HepG2 (cell line): ENCODE measurements around the gene PPP1R14D. TPM values are rescaled to one million over a fixed set of nuclear protein-coding genes. Genes with fewer than 3 reads are reported as not detected.

Experiments
- ARNTL ChIP-seq: sonication (generic); formaldehyde crosslinking; IDR thresholded peaks from 2 replicates; pipeline ENCODE4 v1.4.0; 2020; ENCODE audit warnings: mild to moderate bottlenecking, missing genetic modification reagents
- GZF1 ChIP-seq: sonication (generic); formaldehyde crosslinking; IDR thresholded peaks from 2 replicates; pipeline ENCODE4 v1.5.1; 2020; ENCODE audit warnings: mild to moderate bottlenecking, missing genetic modification reagents
- HHEX ChIP-seq: IDR thresholded peaks from 2 replicates; pipeline ENCODE4 v1.6.1; 2016; ENCODE audit warnings: control low read depth
- NFYC ChIP-seq: IDR thresholded peaks from 2 replicates; pipeline ENCODE4 v1.6.1; 2016; ENCODE audit warnings: missing genetic modification reagents, missing compliant biosample characterization
- NR1H2 ChIP-seq: sonication (generic); formaldehyde crosslinking; IDR thresholded peaks from 2 replicates; pipeline ENCODE4 v1.8.1; 2022; ENCODE audit warnings: low read depth, missing genetic modification reagents, borderline replicate concordance
- PHF8 ChIP-seq: sonication (generic); formaldehyde crosslinking; IDR thresholded peaks from 2 replicates; pipeline ENCODE4 v1.5.0; 2020; ENCODE audit warnings: missing genetic modification reagents
- RBM22 ChIP-seq: fragments of 200-400 bp; formaldehyde crosslinking; optimal IDR thresholded peaks from 2 replicates; pipeline ENCODE3; 2017; ENCODE audit warnings: mild to moderate bottlenecking, low read length, moderate library complexity
- SMAD3 ChIP-seq: sonication (generic); formaldehyde crosslinking; IDR thresholded peaks from 2 replicates; pipeline ENCODE4 v1.4.0; 2020; ENCODE audit warnings: missing genetic modification reagents
- TAF15 ChIP-seq: fragments of 200-400 bp; formaldehyde crosslinking; IDR thresholded peaks from one replicate; pipeline ENCODE4 v1.6.1; 2018; ENCODE audit warnings: mild to moderate bottlenecking, low read depth, low read length; ENCODE audit not compliant: poor library complexity, severe bottlenecking
- ZNF17 ChIP-seq: sonication (generic); formaldehyde crosslinking; IDR thresholded peaks from 2 replicates; pipeline ENCODE4 v1.5.0; 2020; ENCODE audit warnings: mild to moderate bottlenecking, missing genetic modification reagents
- ZNF207 ChIP-seq: fragments of 450-650 bp; IDR thresholded peaks from 2 replicates; pipeline ENCODE4 v1.6.1; 2016; ENCODE audit warnings: antibody characterized with exemption, borderline replicate concordance
- ZNF354B ChIP-seq: sonication (generic); formaldehyde crosslinking; IDR thresholded peaks from 2 replicates; pipeline ENCODE4 v1.8.0; 2022; ENCODE audit warnings: mild to moderate bottlenecking, missing genetic modification reagents
- ZNF530 ChIP-seq: sonication (generic); formaldehyde crosslinking; IDR thresholded peaks from 2 replicates; pipeline ENCODE4 v1.5.0; 2020; ENCODE audit warnings: low read depth, mild to moderate bottlenecking, missing genetic modification reagents
- ZNF75D ChIP-seq: sonication (generic); formaldehyde crosslinking; IDR thresholded peaks from 2 replicates; pipeline ENCODE4 v1.8.1; 2023; ENCODE audit warnings: missing genetic modification reagents, mild to moderate bottlenecking, borderline replicate concordance
- polyA plus RNA-seq, 8 experiments: library from polyadenylated mRNA; depleted of rRNA in 3 of 8; stranded (reverse) in 7 of 8; unstranded in 1 of 8; fragments of >200 nt; fragmentation: Illumina TruSeq in 4 of 8; extraction: Trizol in 4 of 8; gene quantifications; 2 replicates each; pipeline versions ENCODE4 v1.2.1 to v1.2.3, GENCODE V29; 2011 to 2016; ENCODE audit warnings: low read depth in 4 of 8, missing spikeins in 1 of 8, mixed read lengths in 1 of 8; ENCODE audit not compliant: insufficient read depth in 1 of 8
- total RNA-seq, 5 experiments: library from RNA; depleted of rRNA; stranded (reverse); fragments of >200 nt; fragmentation: Illumina TruSeq; extraction: Trizol; gene quantifications; 2 replicates each; pipeline ENCODE4 v1.2.3, GENCODE V29; 2016; ENCODE audit warnings: low read depth in 1 of 5
- TF ChIP-seq, protein P1 (sequence below): sonication (generic); formaldehyde crosslinking; conservative IDR thresholded peaks from 2 replicates; pipeline ENCODE4 v1.4.0; 2020; ENCODE audit warnings: missing genetic modification reagents
- TF ChIP-seq, protein P2 (sequence below): sonication (generic); formaldehyde crosslinking; IDR thresholded peaks from 2 replicates; pipeline ENCODE4 v1.4.0; 2020; ENCODE audit warnings: missing genetic modification reagents
- TF ChIP-seq, protein P3 (sequence below), 2 experiments: IDR thresholded peaks; 2 replicates each; pipeline ENCODE4 v1.6.1; 2011 to 2012; ENCODE audit warnings: low read length in 2 of 2, borderline replicate concordance in 1 of 2, low read depth in 1 of 2, mild to moderate bottlenecking in 1 of 2, moderate library complexity in 1 of 2
- TF ChIP-seq, protein P4 (sequence below): sonication (generic); formaldehyde crosslinking; conservative IDR thresholded peaks from 2 replicates; pipeline ENCODE4 v1.8.0; 2022; ENCODE audit warnings: missing genetic modification reagents
- TF ChIP-seq, protein P5 (sequence below): sonication (generic); formaldehyde crosslinking; IDR thresholded peaks from 2 replicates; pipeline ENCODE4 v1.5.0; 2020; ENCODE audit warnings: mild to moderate bottlenecking, missing genetic modification reagents

Gene PPP1R14D
- total and polyA plus RNA-seq, 2 of the 13 experiments (the other 11 are each of a cell fraction or from before 2014, with no cell fraction given), result 0.53 to 0.55 TPM

DNA sequence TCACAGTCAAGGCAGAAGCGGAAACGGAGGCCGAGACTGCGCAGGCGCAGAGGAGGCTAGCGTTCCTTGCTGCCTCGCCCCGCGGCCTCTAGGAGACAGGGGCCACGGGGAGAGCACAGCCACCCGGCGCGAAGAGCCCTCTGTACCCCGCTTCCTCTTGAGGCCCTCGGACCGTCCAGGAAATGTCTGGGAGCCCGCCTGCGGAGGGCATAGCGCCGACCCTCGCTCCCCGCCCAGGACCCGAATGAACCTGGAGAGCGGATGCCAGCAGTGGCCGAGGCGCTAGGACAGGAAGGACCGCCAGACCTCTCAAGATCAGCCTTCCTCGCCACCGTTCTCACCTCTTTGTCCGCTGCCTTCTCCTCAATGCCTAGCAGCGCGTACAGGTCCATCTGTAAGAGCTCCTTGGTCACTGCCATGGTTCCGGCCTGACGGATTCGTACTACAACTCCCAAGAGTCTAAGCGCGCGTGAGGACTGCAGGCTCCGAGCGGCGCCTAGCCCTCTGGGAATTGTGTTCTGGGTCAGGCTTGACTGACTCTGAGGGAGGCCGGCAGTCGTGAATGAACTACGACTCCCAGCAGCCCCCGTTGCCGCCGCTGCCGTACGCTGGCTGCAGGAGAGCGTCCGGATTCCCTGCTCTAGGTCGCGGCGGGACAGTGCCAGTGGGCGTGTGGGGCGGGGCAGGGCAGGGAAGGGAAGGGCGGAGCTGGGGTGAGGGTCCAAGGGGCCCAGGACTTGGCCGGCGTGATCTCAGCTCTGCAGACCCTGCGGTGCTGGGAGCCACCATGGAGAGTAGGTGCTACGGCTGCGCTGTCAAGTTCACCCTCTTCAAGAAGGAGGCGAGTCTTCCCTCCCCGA lies 21.2 kb downstream of the PPP1R14D start, which contains the start of the genes DNAJC17 and ZFYVE19 (continued):
- TF ChIP-seq, protein P1, sequence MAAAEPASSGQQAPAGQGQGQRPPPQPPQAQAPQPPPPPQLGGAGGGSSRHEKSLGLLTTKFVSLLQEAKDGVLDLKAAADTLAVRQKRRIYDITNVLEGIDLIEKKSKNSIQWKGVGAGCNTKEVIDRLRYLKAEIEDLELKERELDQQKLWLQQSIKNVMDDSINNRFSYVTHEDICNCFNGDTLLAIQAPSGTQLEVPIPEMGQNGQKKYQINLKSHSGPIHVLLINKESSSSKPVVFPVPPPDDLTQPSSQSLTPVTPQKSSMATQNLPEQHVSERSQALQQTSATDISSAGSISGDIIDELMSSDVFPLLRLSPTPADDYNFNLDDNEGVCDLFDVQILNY (CRISPR knock-in tag), result no peak; the same call in 1 of the 2 replicates
- TF ChIP-seq, protein P2, sequence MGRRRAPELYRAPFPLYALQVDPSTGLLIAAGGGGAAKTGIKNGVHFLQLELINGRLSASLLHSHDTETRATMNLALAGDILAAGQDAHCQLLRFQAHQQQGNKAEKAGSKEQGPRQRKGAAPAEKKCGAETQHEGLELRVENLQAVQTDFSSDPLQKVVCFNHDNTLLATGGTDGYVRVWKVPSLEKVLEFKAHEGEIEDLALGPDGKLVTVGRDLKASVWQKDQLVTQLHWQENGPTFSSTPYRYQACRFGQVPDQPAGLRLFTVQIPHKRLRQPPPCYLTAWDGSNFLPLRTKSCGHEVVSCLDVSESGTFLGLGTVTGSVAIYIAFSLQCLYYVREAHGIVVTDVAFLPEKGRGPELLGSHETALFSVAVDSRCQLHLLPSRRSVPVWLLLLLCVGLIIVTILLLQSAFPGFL (CRISPR knock-in tag), result 0 out of 2 replicates have a peak, but pooled peaks have one; percentile 53
- TF ChIP-seq ZNF207, result no peak
- TF ChIP-seq, protein P3, sequence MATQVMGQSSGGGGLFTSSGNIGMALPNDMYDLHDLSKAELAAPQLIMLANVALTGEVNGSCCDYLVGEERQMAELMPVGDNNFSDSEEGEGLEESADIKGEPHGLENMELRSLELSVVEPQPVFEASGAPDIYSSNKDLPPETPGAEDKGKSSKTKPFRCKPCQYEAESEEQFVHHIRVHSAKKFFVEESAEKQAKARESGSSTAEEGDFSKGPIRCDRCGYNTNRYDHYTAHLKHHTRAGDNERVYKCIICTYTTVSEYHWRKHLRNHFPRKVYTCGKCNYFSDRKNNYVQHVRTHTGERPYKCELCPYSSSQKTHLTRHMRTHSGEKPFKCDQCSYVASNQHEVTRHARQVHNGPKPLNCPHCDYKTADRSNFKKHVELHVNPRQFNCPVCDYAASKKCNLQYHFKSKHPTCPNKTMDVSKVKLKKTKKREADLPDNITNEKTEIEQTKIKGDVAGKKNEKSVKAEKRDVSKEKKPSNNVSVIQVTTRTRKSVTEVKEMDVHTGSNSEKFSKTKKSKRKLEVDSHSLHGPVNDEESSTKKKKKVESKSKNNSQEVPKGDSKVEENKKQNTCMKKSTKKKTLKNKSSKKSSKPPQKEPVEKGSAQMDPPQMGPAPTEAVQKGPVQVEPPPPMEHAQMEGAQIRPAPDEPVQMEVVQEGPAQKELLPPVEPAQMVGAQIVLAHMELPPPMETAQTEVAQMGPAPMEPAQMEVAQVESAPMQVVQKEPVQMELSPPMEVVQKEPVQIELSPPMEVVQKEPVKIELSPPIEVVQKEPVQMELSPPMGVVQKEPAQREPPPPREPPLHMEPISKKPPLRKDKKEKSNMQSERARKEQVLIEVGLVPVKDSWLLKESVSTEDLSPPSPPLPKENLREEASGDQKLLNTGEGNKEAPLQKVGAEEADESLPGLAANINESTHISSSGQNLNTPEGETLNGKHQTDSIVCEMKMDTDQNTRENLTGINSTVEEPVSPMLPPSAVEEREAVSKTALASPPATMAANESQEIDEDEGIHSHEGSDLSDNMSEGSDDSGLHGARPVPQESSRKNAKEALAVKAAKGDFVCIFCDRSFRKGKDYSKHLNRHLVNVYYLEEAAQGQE (IDR thresholded peaks at IDR 0.05; ENCODE audit: borderline replicate concordance in 1 of 2, low read depth in 1 of 2, low read length in 2 of 2), result no peak
- TF ChIP-seq ZNF530, result no peak
- TF ChIP-seq ZNF75D (CRISPR knock-in tag), result no peak
- TF ChIP-seq PHF8, result peak; percentile 92
- TF ChIP-seq TAF15, result no peak
- no peak for TF ChIP-seq GZF1 (CRISPR knock-in tag)
- peak; percentile 56 for TF ChIP-seq NFYC (CRISPR knock-in tag)
- TF ChIP-seq SMAD3, result peak; percentile 48; the same call in 1 of the 2 replicates
- 0 out of 2 replicates have a peak, but pooled peaks have one; percentile 66 for TF ChIP-seq ZNF354B (CRISPR knock-in tag)
- TF ChIP-seq HHEX (CRISPR knock-in tag), result no peak
- TF ChIP-seq, protein P4, sequence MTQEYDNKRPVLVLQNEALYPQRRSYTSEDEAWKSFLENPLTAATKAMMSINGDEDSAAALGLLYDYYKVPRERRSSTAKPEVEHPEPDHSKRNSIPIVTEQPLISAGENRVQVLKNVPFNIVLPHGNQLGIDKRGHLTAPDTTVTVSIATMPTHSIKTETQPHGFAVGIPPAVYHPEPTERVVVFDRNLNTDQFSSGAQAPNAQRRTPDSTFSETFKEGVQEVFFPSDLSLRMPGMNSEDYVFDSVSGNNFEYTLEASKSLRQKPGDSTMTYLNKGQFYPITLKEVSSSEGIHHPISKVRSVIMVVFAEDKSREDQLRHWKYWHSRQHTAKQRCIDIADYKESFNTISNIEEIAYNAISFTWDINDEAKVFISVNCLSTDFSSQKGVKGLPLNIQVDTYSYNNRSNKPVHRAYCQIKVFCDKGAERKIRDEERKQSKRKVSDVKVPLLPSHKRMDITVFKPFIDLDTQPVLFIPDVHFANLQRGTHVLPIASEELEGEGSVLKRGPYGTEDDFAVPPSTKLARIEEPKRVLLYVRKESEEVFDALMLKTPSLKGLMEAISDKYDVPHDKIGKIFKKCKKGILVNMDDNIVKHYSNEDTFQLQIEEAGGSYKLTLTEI, result no peak
- no peak for TF ChIP-seq RBM22
- TF ChIP-seq, protein P5, sequence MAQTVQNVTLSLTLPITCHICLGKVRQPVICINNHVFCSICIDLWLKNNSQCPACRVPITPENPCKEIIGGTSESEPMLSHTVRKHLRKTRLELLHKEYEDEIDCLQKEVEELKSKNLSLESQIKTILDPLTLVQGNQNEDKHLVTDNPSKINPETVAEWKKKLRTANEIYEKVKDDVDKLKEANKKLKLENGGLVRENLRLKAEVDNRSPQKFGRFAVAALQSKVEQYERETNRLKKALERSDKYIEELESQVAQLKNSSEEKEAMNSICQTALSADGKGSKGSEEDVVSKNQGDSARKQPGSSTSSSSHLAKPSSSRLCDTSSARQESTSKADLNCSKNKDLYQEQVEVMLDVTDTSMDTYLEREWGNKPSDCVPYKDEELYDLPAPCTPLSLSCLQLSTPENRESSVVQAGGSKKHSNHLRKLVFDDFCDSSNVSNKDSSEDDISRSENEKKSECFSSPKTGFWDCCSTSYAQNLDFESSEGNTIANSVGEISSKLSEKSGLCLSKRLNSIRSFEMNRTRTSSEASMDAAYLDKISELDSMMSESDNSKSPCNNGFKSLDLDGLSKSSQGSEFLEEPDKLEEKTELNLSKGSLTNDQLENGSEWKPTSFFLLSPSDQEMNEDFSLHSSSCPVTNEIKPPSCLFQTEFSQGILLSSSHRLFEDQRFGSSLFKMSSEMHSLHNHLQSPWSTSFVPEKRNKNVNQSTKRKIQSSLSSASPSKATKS, result no peak
- no peak for TF ChIP-seq ZNF17
- TF ChIP-seq ARNTL, result 0 out of 2 replicates have a peak, but pooled peaks have one; percentile 23
- 0 out of 2 replicates have a peak, but pooled peaks have one; percentile 68 for TF ChIP-seq NR1H2 (CRISPR knock-in tag)
